HCT116 (cell line): ENCODE measurements around the gene SPR. TPM values are rescaled to one million over a fixed set of nuclear protein-coding genes. Genes with fewer than 3 reads are reported as not detected.

Experiments used
- ATAC-seq: fragments of 200-7000 bp; cut with Tn5 transposase; 2 replicates; pipeline ENCODE4 v1.9.1; 2020; ENCODE audit warnings: mild to moderate bottlenecking, moderate library complexity
- BruUV-seq: library from RNA; stranded (reverse); fragments of 400-500 nt; replicated peaks from 2 replicates; lab custom pipeline; 2021; lab: Mats Ljungman, UMichigan
- CTCF ChIA-PET: fragments of 300-600 bp; sonication (Branson Sonifier 250); formaldehyde crosslinking; loops from one replicate; lab custom pipeline; 2021; ENCODE audit warnings: antibody characterized with exemption; lab: Charles Lee
- POLR2A ChIA-PET: fragments of 300-600, 350-600 bp; sonication (Branson Sonifier 250); formaldehyde crosslinking; loops from one replicate; lab custom pipeline; 2021; ENCODE audit warnings: antibody characterized with exemption; lab: Charles Lee
- RAD21 ChIA-PET, 2 experiments: fragments of 300-600 bp; sonication (Branson Sonifier 250); formaldehyde crosslinking; loops; one replicate each; lab custom pipeline; 2023; ENCODE audit warnings: low total read pairs in 2 of 2; ENCODE audit not compliant: uncharacterized antibody in 2 of 2, unreplicated experiment in 2 of 2, low non-redundant PET in 1 of 2; lab: Charles Lee
- DNase-seq: peaks from one replicate; pipeline ENCODE4 v3.0.0-alpha.2; 2010; ENCODE audit warnings: low read depth, low spot score
- H2AFZ ChIP-seq: fragments of 200-600 bp; shearing (Covaris generic), sonication (generic); 2 replicates; pipeline ENCODE4 v1.6.1; 2017; ENCODE audit warnings: low read depth, mixed run types, mixed read lengths, antibody characterized with exemption, low read length; ENCODE audit not compliant: poor library complexity, severe bottlenecking
- H3K27ac ChIP-seq: 2 replicates; pipeline ENCODE4 v1.5.1; 2012; ENCODE audit warnings: low read depth, low read length
- H3K27me3 ChIP-seq: fragments of 200-600 bp; sonication (generic); 2 replicates; pipeline ENCODE4 v1.6.1; 2016; ENCODE audit warnings: mixed run types, low read length, mixed read lengths; ENCODE audit not compliant: insufficient read depth
- H3K36me3 ChIP-seq, 2 experiments: fragments of 200-500 bp in 1 of 2; fragments of 200-600 bp in 1 of 2; sonication (Bioruptor generic) in 1 of 2; sonication (generic) in 1 of 2; 2 replicates each; pipeline versions ENCODE4 v1.5.1 to v1.6.1; 2014 to 2016; ENCODE audit warnings: low read length in 2 of 2, inconsistent platforms in 1 of 2, mixed read lengths in 1 of 2, mixed run types in 1 of 2; ENCODE audit not compliant: insufficient read depth in 2 of 2, control insufficient read depth in 1 of 2
- H3K4me1 ChIP-seq, 2 experiments: fragments of 200-600 bp in 1 of 2; sonication (generic) in 1 of 2; 2 replicates each; pipeline versions ENCODE4 v1.5.1 to v1.6.1; 2012 to 2017; ENCODE audit warnings: low read length in 2 of 2, inconsistent platforms in 1 of 2, mild to moderate bottlenecking in 1 of 2, mixed read lengths in 1 of 2, mixed run types in 1 of 2, moderate library complexity in 1 of 2; ENCODE audit not compliant: insufficient read depth in 2 of 2, control insufficient read depth in 1 of 2
- H3K4me2 ChIP-seq: fragments of 200-600 bp; sonication (generic); 2 replicates; pipeline ENCODE4 v1.6.1; 2017; ENCODE audit warnings: mixed run types, low read length, mixed read lengths
- H3K4me3 ChIP-seq, 2 experiments: fragments of 200-600 bp in 1 of 2; sonication (generic) in 1 of 2; replicated peaks in 1 of 2; 2 replicates each; pipeline ENCODE4 v1.5.1; 2011 to 2016; ENCODE audit warnings: low read length in 2 of 2, control low read depth in 1 of 2, low read depth in 1 of 2, mild to moderate bottlenecking in 1 of 2, mixed read lengths in 1 of 2, mixed run types in 1 of 2
- H3K79me2 ChIP-seq: fragments of 200-600 bp; sonication (generic); 2 replicates; pipeline ENCODE4 v1.6.1; 2017; ENCODE audit warnings: mild to moderate bottlenecking, mixed run types, low read length, moderate library complexity, mixed read lengths; ENCODE audit not compliant: insufficient read depth
- H3K9ac ChIP-seq: fragments of 200-600 bp; sonication (generic); 2 replicates; pipeline ENCODE4 v1.6.1; 2016; ENCODE audit warnings: low read length, mixed read lengths
- H3K9me2 ChIP-seq: fragments of 200-600 bp; sonication (generic), shearing (Covaris generic); 2 replicates; pipeline ENCODE4 v1.6.1; 2017; ENCODE audit warnings: mixed run types, mild to moderate bottlenecking, moderate library complexity; ENCODE audit not compliant: insufficient read depth
- H3K9me3 ChIP-seq, 2 experiments: fragments of 200-500 bp in 1 of 2; fragments of 200-600 bp in 1 of 2; sonication (Bioruptor generic) in 1 of 2; sonication (generic) in 1 of 2; 2 replicates each; pipeline ENCODE4 v1.6.1; 2014 to 2017; ENCODE audit warnings: low read length in 2 of 2, mixed read lengths in 2 of 2, inconsistent platforms in 1 of 2, low read depth in 1 of 2, mild to moderate bottlenecking in 1 of 2, mixed run types in 1 of 2, moderate library complexity in 1 of 2; ENCODE audit not compliant: control insufficient read depth in 1 of 2, insufficient read depth in 1 of 2
- H4K20me1 ChIP-seq: fragments of 200-600 bp; sonication (generic), shearing (Covaris generic); 2 replicates; pipeline ENCODE4 v1.6.1; 2017; ENCODE audit warnings: mixed run types, mild to moderate bottlenecking, moderate library complexity; ENCODE audit not compliant: insufficient read depth
- ATF3 ChIP-seq: IDR thresholded peaks from 2 replicates; pipeline ENCODE4 v1.6.1; 2012
- CBX3 ChIP-seq: IDR thresholded peaks from 2 replicates; pipeline ENCODE4 v1.6.1; 2012; ENCODE audit warnings: low read depth
- CEBPB ChIP-seq: IDR thresholded peaks from 2 replicates; pipeline ENCODE4 v1.6.1; 2012; ENCODE audit warnings: low read depth
- CTCF ChIP-seq, 3 experiments: fragments of 200-600 bp in 1 of 3; sonication (generic) in 1 of 3; IDR thresholded peaks in 2 of 3; conservative IDR thresholded peaks in 1 of 3; 2 replicates each; pipeline ENCODE4 v1.5.1; 2012 to 2017; ENCODE audit warnings: low read depth in 2 of 3, low read length in 2 of 3, antibody characterized with exemption in 1 of 3, borderline replicate concordance in 1 of 3, control low read depth in 1 of 3, mild to moderate bottlenecking in 1 of 3, mixed read lengths in 1 of 3, mixed run types in 1 of 3, moderate library complexity in 1 of 3; ENCODE audit not compliant: insufficient read depth in 1 of 3
- EGR1 ChIP-seq: IDR thresholded peaks from 2 replicates; pipeline ENCODE4 v1.6.1; 2012; ENCODE audit warnings: low read depth
- ELF1 ChIP-seq: IDR thresholded peaks from 2 replicates; pipeline ENCODE4 v1.6.1; 2012; ENCODE audit warnings: low read depth, borderline replicate concordance
- EZH2 ChIP-seq: fragments of 200-600 bp; sonication (generic); IDR thresholded peaks from 2 replicates; pipeline ENCODE4 v1.6.1; 2017; ENCODE audit warnings: antibody characterized with exemption, mixed run types
- FOSL1 ChIP-seq: IDR thresholded peaks from 2 replicates; pipeline ENCODE4 v1.6.1; 2012; ENCODE audit warnings: low read depth
- JUND ChIP-seq: IDR thresholded peaks from 2 replicates; pipeline ENCODE4 v1.6.1; 2012
- MAX ChIP-seq: IDR thresholded peaks from 2 replicates; pipeline ENCODE4 v1.6.1; 2012
- POLR2AphosphoS5 ChIP-seq: IDR thresholded peaks from 2 replicates; pipeline ENCODE4 v1.6.1; 2011; ENCODE audit warnings: mild to moderate bottlenecking, low read depth, low read length, moderate library complexity
- RAD21 ChIP-seq: IDR thresholded peaks from 2 replicates; pipeline ENCODE4 v1.6.1; 2012; ENCODE audit warnings: low read depth, mild to moderate bottlenecking
- SIN3A ChIP-seq: IDR thresholded peaks from 2 replicates; pipeline ENCODE4 v1.6.1; 2012; ENCODE audit warnings: low read depth
- SRF ChIP-seq: IDR thresholded peaks from 2 replicates; pipeline ENCODE4 v1.6.1; 2012; ENCODE audit warnings: low read depth
- TCF7L2 ChIP-seq: IDR thresholded peaks from 2 replicates; pipeline ENCODE4 v1.7.0; 2011; ENCODE audit warnings: borderline replicate concordance, inconsistent platforms; ENCODE audit not compliant: insufficient read depth, insufficient read length; ENCODE audit errors: extremely low read depth
- YY1 ChIP-seq: IDR thresholded peaks from 2 replicates; pipeline ENCODE4 v1.6.1; 2011; ENCODE audit warnings: low read length, low read depth, moderate library complexity, mild to moderate bottlenecking; ENCODE audit not compliant: insufficient replicate concordance; ENCODE audit errors: extremely low read depth
- ZBTB33 ChIP-seq: IDR thresholded peaks from 2 replicates; pipeline ENCODE4 v1.6.1; 2011; ENCODE audit warnings: mild to moderate bottlenecking, low read length, moderate library complexity; ENCODE audit not compliant: insufficient replicate concordance; ENCODE audit errors: extremely low read depth
- ZNF274 ChIP-seq: fragments of 200-500 bp; sonication (Bioruptor generic); IDR thresholded peaks from 2 replicates; pipeline ENCODE4 v1.6.1; 2014; ENCODE audit warnings: mild to moderate bottlenecking, low read depth, low read length, inconsistent platforms
- intact Hi-C: fragments of 100-400 bp; cut with micrococcal nuclease; formaldehyde crosslinking; loops from 2 replicates; pipeline ENCODE4 v1.10.0; 2022
- total RNA-seq: library from RNA; stranded (reverse); gene quantifications from one replicate; pipeline ENCODE4 v1.2.1, GENCODE V29; 2021; ENCODE audit not compliant: unreplicated experiment

Gene SPR
- total RNA-seq, 1 experiment from 2014 or later: 66.9 TPM

GRCh38 chr2:72871060-72871459 is 16.1 kb upstream of the SPR start:
- Histone ChIP-seq H3K4me2 (no peak overlapping the region), H4K20me1 (no peaks in the 10 kb centered on the region), H3K27me3 (no peaks in the 10 kb centered on the region), H3K4me1 (no peaks in the 10 kb centered on the region), H3K9ac (no peak overlapping the region), H3K9me3 (no peaks in the 10 kb centered on the region)
- ATAC-seq: no peak
- RAD21 ChIA-PET: no interaction called here
- no peak for TF ChIP-seq EGR1
- TF ChIP-seq CTCF (IDR thresholded peaks at IDR 0.05 in 2 of 3, conservative IDR thresholded peaks at IDR 0.05 in 1 of 3; ENCODE audit: borderline replicate concordance in 1 of 3, insufficient read depth in 1 of 3, low read depth in 2 of 3, low read length in 2 of 3): no peak
- TF ChIP-seq SRF: no peak
- no peak for TF ChIP-seq CEBPB
- no peak for TF ChIP-seq MAX
- no peak for TF ChIP-seq YY1
- no peak for TF ChIP-seq ATF3
- TF ChIP-seq ZNF274: no peak
- TF ChIP-seq ELF1: no peak
- TF ChIP-seq SIN3A: no peak
- TF ChIP-seq JUND: no peak
- TF ChIP-seq FOSL1: no peak
- TF ChIP-seq TCF7L2: no peak
- no peak for TF ChIP-seq EZH2
- no peak for TF ChIP-seq ZBTB33
- no peak for TF ChIP-seq RAD21
- TF ChIP-seq POLR2AphosphoS5: no peak
- TF ChIP-seq CBX3: no peak
- TF ChIP-seq, all 23 proteins: peak for 0
- BruUV-seq: no TSS peak
- ChIA-PET CTCF (interaction anchor here (0.7 kb wide), 1 partner anchor 8 kb away, joined by 4 read pairs; no protein-coding TSS in a partner anchor), POLR2A (no interaction called here)
- no peak overlapping the region for H3K27ac ChIP-seq
- no peak overlapping the region for H3K4me3 ChIP-seq
- DNase-seq: no peak
- intact Hi-C loops: no loop called here
- no peaks in the 10 kb centered on the region for H3K36me3 ChIP-seq
- H3K9me2 ChIP-seq: no peaks in the 10 kb centered on the region
- no peaks in the 10 kb centered on the region for H3K79me2 ChIP-seq
- no peak overlapping the region for H2AFZ ChIP-seq
